ENCODE data around the gene SNX12.

DNA sequence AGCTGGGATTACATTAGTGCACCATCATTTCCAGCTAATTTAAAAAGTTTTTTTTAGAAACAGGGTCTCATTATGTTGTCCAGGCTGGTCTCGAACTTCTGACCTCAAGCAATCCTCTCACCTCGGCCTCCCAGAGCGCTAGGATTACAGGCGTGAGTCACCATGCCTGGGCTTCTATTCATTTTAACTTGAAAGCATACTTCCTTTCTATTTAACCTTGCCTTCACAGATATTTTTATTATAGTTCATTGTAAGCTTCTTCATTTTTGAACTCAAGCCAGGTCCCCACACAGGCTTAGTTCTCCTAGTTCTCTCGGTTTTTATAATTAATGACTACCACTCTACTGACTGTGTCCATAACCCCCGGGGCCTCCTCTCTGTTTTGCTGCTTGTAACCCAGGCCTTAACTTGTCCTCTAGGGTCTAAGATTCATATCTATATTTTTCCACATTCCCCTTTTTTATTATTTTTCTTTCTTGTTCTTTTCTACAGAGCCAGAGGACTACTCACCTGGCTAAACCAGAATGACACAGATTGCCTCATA, 50.7 kb downstream of the SNX12 start:
- TF ChIP-seq, protein P1, sequence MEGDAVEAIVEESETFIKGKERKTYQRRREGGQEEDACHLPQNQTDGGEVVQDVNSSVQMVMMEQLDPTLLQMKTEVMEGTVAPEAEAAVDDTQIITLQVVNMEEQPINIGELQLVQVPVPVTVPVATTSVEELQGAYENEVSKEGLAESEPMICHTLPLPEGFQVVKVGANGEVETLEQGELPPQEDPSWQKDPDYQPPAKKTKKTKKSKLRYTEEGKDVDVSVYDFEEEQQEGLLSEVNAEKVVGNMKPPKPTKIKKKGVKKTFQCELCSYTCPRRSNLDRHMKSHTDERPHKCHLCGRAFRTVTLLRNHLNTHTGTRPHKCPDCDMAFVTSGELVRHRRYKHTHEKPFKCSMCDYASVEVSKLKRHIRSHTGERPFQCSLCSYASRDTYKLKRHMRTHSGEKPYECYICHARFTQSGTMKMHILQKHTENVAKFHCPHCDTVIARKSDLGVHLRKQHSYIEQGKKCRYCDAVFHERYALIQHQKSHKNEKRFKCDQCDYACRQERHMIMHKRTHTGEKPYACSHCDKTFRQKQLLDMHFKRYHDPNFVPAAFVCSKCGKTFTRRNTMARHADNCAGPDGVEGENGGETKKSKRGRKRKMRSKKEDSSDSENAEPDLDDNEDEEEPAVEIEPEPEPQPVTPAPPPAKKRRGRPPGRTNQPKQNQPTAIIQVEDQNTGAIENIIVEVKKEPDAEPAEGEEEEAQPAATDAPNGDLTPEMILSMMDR (IDR thresholded peaks at IDR 0.05), result no peak
- TF ChIP-seq EP300 (IDR thresholded peaks at IDR 0.05) (no peak), POLR2A (IDR thresholded peaks at IDR 0.05) (no peak)

Measured in ovary (tissue), 3 donors.